ENCODE data around the gene ASTN1.

The ASTN1 gene

DNA sequence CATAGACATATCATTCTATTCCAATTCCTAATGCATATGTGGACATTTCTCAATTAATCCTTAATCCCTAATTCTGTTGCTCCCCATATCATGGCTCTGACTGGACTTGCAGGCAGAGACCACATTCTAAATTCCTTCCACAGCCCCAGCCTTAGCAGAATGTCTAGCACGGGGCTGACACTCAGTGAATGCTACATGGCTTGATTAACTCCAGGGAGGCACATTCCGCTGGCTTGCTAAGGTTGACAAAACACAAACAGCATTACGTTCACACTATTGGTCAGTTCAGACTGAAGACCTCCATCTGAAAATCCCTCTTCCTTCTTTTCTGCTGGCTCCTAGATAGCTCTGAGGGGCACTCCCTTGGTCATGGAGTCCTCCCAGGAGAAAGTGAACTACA is 119.4 kb downstream of the ASTN1 start:
- in situ Hi-C loops (cut with MboI; ENCODE audit: low sequenced_read_pairs), result no loop called here

DNA sequence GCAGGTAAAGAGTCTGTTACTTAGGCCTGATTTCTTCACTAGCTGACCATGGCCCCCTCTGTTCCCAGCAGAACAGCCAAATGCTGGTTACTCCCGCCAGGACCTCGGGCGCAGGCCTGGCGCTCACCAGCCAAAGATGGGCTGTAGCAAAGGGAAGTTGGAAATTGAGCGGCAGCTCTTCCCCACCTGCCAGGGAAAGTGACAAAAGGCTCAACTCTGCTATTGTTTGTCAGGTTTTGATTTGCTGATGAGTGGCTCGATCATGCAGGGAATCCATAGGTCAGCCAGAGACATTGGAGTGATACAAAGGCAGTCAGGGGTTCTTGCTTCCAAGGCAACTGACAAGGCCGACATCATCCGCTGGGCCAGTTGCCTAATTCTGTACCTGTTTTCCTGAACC is 120.1 kb downstream of the ASTN1 start:
- in situ Hi-C loops (cut with MboI; ENCODE audit: low sequenced_read_pairs), result no loop called here

DNA sequence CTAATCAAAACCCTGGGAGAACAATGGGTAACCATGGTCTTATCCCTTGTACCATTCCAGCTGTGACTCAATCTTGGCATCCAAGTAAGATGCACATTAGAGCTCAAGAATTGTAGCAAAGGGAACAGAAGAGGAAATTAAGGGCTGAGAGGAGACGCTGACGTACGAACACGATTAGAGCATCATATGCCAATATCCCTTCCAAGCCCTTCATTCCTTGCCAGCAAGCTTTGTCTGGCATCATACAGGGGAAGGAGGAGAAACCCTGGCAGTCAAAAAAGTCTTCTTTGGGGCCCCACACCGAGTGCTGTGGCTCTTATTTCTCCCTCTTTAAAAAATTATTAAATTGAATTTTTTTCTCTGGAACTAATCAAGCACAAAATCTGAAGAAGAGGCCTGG is 120.9 kb downstream of the ASTN1 start:
- in situ Hi-C loops (cut with MboI; ENCODE audit: low sequenced_read_pairs), result no loop called here

DNA sequence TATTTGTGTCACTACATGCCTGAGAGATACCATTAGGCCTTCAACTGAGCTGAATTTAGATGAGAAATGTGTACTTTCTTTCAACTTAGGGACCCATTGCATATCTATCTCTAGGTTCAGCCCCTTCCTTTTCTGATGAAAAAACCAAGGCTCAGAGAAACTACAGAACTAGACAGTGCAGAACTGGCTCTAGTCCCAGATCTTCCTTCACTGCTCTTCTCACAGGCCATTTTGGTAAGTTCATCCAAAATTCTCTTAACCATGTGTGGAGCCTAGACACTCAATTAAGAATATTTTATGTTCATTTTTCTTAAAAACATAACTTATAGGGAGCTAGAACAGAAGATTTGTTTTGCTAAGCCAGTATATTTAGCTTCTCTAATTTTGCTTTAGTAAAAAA is 128.9 kb downstream of the ASTN1 start:
- in situ Hi-C loops (cut with MboI; ENCODE audit: low sequenced_read_pairs), result no loop called here

DNA sequence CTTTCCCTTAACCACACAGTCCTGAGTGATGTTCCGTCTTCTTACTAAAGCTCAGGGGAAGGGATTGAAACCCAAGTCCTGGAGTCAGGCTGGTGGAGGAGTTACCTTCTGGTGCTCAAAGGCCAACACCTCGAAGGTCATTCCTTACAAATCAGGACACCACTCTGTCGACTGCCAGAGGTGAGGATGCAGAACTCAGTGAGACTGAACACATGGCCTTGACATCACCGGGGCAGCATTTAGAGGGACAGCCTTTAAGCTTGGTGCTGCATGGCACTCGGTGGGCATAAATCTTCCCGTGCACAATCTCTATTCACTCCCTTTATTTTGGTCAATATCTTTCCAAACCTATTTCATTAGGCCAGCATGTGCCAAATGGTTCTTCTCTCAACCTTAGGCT is 130.9 kb downstream of the ASTN1 start:
- in situ Hi-C loops (cut with MboI; ENCODE audit: low sequenced_read_pairs), result no loop called here

DNA sequence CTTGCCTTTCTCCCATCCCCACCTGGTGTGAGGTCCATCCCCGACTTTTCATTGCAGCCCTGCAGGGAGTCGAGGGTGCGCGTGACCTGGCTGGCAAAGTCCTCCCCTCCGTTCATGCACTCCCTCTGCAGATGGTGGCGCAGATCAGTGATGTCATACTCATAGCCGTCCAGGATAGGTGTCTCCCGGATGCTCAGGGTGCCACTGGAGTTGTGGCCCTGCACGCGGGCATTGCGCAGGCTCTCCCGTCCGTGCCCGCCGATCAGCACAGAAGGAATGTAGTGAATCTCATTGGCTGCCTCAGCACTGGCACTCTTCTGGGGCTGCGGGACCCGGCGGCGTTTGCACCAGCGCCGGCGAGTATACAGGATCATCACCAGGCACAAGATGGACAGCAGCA is 132.1 kb downstream of the ASTN1 start:
- in situ Hi-C loops (cut with MboI; ENCODE audit: low sequenced_read_pairs), result no loop called here

DNA sequence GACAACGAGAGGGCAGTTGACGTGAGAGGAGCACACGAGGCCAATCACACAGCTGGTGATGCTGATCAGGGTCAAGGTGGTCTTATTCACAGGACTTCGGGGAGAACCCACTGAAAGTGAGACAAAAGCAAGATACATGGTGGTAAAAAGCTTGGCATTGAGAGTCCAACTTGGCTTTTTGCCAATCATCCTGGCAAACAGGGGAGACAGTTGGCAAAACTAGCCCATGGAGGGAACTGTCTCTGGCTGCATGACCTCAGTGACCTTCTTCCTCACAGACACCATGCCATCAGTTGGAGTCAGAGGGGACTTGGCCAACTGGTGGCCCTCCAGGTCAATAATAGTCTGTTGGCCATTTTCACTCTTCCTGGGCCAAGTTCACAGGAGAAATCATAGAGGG is 139.9 kb downstream of the ASTN1 start:
- in situ Hi-C loops (cut with MboI; ENCODE audit: low sequenced_read_pairs), result no loop called here

DNA sequence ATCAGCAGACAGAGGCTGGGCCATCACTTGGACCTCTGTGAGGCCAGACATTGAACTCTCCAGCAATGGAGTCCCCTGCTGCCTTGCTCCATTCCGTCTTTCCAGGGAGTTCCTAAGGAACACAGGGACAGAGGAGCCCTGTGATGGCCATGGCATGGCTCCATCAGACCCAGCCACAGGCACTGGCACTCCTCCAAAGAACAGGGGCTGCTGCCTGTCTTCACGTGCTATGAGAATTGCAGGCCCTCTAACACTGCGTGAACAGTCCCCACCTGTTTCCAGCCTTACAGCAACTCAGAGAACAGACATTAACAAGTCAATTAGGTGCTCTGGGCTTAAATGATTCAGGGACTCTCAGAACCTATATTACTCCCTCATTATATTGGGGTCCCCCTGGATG is 140.8 kb downstream of the ASTN1 start:
- in situ Hi-C loops (cut with MboI; ENCODE audit: low sequenced_read_pairs), result no loop called here

DNA sequence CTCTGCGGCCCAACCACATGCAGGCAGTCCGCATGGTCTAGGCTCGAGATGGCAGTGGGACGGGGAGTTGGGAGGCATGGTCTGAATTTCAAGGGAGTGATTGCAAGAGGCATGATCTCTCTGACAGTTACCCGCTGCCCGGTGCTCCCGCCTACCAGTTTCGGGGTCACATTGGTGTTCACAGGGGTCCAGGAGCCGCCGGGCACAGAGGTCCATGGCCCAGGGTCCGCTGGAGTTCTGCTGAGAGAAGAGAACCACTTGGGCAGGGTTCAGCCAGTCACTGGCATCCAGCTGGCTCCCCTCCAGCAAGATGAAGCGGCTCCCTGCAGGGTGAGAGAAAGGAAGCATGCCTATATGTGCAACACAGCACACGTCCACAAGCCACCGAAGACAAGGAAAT is 141.3 kb downstream of the ASTN1 start:
- in situ Hi-C loops (cut with MboI; ENCODE audit: low sequenced_read_pairs), result no loop called here

DNA sequence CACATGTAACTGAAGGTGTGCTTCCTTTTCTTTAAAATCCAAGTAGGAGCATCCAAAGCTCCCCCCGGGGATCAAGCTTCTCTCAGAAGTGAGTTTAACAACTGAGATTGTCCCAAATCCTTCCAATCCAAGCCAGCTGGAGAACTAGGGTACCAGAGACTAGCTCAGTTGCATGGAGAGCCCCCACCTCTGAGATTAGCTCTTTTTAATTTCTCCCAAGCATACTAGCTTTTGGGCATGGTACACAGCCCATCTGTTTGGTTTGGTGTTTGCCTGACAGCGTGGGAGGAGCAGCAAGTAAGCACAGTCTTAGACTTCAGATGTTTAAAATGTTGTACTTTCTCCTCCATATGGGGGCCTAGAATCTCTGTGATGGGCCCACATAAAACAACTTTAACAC is 142.8 kb downstream of the ASTN1 start:
- in situ Hi-C loops (cut with MboI; ENCODE audit: low sequenced_read_pairs), result no loop called here

DNA sequence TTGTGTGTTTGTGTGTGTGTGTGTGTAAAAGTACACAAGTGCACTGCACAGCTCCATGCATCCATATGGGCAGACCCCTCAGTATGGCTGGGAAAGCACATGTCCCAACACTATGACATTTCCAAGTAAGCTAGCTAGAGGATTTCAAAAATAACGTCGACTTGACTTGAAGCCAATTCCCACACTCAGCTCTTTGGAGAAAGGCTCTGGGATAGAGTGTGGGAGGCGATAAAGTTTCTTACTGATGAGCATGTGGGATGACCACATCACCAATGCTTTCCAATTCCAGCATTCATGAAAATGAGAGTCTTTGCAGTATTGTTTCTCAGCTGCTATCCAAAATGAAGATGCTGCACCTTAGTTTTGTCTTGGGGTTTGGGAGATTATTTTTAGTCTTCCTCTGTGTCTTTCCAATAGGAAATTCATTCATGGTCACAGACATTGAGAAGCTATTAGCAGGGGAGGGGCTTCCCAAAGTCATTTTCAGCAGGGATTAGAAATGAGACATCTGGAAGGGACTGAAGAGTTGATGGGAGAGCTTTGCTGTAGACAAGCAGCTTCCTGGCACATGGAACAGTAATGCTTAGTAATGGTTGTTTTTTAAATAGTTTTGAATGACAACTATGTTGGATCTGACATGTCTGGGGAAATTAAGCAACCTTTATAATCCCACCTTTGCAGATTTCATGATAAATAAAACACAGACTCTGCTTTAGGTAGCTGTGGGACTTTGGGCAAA is 143.5 kb downstream of the ASTN1 start:
- in situ Hi-C loops (cut with MboI; ENCODE audit: low sequenced_read_pairs), result no loop called here

DNA sequence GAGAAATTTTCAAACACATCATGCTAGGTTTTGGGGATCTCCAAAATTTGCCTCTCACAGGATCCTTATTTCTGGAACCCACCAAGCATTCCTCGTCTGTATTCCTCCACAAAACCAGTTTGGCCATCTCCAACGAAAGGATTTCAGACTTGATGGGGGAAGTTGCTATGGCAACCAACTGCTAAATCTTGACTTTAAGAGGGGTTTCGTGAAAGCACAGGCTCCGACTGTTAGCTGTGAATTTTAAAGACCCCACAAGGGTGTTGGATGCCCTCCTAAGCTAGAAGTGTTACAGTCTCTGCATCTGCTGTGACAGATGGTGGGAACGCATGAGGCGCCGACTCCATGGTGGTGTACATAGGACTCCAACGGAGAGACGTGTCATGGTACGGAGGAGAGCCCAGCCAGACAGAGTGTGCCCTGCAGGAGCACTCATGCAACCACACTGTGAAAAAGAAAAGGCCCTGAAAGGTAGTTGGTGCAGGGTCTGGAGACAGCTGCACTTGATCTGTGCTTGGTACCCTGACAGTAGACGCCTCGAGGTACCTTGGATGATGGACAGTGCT is 147.1 kb downstream of the ASTN1 start:
- in situ Hi-C loops (cut with MboI; ENCODE audit: low sequenced_read_pairs), result no loop called here

DNA sequence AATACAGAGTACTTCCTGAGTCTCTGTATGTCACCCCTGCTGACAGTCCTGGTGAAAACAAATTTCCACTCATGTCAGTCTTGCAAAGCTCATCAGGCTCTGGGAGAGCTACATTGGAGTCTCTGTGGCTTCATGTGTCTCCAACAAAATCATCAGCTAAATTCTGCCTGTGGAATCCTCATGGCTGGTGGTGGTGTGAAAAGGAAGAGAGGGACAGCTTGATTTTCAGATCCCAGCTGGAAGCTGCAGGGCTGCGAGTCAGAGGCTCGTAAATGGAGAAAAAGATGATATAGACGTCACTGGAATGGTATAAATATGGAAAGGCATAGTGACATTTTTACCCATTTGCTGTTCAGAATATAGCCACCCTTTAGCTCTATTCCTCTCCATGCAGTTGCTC is 150.2 kb downstream of the ASTN1 start:
- in situ Hi-C loops (cut with MboI; ENCODE audit: low sequenced_read_pairs), result no loop called here

DNA sequence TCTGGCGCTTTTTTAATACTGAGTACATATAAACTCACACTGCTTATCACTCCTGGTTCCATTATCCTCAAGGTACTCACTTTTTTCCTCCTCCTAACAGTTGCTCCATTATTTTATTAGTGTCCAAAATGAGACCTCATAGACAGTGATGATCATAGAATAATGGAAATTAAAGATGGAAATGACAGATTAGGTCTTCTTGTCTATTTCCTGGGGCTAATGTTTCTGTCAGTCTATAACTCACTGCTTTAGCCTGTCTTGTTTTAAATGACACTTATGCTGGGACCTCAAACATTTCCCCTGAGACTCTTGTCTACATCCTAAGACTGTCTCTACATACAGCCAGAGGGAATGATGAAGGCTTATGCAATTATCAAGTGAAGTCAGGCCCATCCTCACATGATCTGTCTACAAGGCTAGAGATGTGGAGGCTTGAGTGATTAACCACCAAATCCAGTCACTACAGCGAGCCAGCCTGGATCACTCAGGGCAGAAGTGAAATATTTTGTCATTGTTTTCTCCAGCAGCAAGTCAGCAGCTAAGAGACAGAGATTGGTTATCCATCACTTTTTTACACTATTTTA is 152.1 kb downstream of the ASTN1 start:
- in situ Hi-C loops (cut with MboI; ENCODE audit: low sequenced_read_pairs), result no loop called here

DNA sequence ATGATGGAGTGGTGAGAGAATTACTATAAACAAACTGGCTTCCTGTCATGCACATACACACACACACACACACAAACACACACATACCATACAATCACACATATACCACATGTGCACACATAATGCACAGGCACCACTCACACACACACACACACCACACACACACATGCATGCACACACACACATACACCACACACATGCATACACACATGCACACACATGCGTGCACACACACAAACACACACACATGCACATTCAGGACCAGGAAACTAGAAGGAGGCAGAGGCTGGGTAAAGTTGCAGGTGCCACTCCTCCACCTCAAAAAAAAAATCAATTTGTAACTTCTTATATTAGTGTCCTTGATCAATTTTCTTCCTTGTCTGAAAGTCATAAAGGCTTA is 153.0 kb downstream of the ASTN1 start:
- in situ Hi-C loops (cut with MboI; ENCODE audit: low sequenced_read_pairs), result no loop called here

DNA sequence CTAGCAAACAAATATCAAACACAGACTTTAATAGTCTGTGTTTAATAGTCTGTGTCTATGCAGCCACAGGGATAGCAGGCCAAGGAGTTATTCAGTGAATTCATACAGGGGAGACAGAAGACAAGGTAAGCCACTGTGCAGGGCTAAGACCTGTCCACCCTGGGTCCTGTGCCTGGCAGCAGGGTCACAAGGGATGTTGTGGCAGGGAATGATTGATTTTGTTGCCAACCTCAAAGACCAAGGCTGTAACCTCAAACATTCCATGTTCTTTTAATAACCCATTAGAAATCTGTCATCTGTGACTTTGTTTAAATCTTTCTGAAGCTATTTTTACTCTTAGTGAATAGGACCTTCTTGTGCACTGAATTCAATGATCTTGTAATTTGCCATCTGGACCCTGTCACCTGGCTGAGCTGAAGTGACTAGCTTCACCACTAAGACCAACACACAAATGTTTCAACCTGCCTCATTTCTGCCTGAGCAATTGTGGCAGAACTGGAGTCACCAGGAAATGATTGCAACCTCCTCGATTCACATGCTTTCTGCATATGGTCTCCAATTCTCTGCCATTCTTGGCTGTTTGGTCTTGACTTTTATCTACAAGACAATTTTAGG is 154.2 kb downstream of the ASTN1 start:
- in situ Hi-C loops (cut with MboI; ENCODE audit: low sequenced_read_pairs), result no loop called here

DNA sequence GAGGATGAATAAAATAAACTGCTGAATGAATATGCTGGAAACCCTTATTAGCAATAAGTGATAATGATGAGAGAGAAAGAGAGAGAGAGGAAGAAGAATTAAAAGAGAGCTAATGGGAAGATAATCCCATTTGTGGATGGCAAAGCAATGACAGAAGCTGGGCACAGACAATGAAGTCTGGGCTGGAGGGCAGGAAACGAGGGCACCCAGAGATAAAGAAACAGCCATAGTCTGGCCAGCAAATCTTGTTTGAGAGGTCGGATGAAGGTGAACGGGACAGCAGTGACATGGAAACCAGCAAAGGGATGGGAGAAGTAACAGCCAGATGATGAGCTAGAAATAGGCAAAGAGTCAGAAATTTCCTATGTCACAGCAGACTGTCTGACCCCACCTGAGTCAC is 155.9 kb downstream of the ASTN1 start:
- in situ Hi-C loops (cut with MboI; ENCODE audit: low sequenced_read_pairs), result no loop called here

DNA sequence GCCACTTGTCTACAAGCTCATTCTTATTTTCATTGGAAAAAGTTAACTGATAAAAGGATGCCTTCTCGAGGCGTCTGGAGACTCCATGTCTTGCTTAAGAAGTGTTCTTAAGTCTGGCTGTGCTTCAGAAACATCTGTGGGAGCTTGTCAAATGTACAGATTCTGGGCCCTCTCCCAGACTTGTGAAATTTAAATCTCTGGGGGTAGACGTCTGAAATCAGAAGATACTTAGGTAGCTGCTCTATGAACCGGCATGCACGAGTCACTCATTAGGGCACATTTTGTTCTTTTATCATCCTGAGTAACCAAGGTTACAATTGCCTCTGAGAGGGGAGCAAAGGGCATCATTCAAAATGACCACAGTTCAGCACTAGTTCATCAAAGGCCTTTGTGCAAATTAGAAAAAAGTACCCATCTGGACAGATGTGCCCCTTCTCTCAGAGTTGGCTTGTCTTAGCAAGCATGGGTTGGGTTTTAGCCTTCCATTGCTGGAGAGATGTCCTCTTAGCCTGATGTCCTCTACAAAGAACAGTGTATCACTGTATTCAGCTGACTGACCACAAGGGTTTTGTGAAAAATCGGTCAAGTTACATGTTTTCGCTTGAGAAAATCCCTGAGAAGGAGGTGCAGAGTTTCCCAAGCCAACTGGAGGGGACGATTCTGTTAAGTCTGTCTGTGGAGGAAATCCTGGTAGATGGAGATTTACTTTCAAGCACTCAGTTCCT is 156.9 kb downstream of the ASTN1 start:
- in situ Hi-C loops (cut with MboI; ENCODE audit: low sequenced_read_pairs), result no loop called here

DNA sequence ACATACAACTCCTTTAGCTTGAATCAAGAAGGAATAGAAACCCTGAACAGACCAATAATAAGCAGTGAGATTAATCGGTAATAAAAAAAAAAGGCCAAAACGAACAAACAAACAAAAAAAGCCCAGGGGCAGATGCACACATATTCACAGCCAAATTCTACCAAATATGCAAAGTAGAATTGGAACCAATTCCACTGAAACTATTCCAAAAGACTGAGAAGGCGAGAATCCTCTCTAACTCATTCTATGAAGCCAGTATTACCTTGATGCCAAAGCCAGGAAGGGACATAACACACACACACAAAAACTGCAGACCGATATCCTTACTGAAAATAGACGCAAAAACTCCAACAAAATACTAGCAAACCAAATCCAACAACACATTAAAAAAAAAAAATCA is 161.6 kb downstream of the ASTN1 start:
- in situ Hi-C loops (cut with MboI; ENCODE audit: low sequenced_read_pairs), result no loop called here

DNA sequence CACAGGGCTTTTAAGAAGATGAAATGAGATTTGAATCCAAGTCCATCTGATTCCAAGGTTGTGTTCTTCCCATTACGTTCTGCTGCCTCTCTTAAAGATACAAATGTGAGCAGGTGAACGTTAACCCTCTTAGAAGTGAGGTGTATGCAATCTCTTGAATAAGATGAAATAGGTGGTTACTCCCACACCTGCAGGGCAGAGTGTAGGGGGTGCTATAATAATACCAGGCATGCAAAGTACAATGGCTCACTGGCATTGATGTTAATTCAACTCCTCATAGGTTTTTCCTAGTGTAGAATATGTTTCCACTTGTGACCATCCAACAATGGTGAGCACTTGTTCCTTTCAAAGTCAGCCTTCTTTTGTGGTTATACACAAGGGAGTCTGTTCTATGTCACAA is 163.0 kb downstream of the ASTN1 start:
- in situ Hi-C loops (cut with MboI; ENCODE audit: low sequenced_read_pairs), result no loop called here

DNA sequence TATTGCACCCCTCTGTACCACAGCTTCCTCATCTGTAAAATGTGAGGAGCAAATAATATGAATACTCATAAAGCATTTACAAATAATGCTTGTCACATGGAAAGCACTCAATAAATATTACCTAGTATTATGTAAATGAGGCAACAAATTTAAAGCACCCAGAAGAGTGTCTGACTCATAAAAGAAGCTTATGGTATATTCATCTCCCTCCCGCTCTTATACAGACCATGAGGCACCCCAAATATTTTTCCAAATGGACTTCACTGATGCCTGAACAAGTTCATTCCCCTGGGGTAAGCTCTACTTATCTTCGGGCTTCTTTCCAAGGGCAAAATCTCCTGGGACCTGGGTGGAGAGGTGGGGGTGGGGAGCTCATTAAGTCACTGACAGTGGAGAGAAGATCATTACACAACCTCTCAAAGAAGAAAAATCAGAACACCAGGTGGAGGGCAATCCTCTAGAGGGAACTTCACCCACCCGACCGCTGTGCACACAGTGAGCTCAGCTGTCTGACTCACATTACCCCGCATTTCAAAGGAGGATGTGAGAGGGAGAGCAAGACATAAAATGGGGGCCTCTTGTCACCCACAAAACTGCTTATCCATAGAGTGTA is 166.2 kb downstream of the ASTN1 start:
- in situ Hi-C loops (cut with MboI; ENCODE audit: low sequenced_read_pairs), result no loop called here
